ENCODE measurements around the gene ZNF554.
"Not testable (repeated sequence)": the region's sequence is repeated elsewhere in the genome, so short reads cannot be mapped to it uniquely, and the experiment has no call there.

Gene ZNF554

GRCh38 chr19:2867025-2867991 lies 47.6 kb downstream of the ZNF554 start, which contains the start of gene ZNF556:
Gene ZNF556, plus strand, starts transcription at chr19:2867335. Its CDS starts 87 bp downstream, at chr19:2867422.
- no peak for DNase-seq (ENCODE audit: low read depth)

GRCh38 chr19:2869618-2870017 lies 50.0 kb downstream of the ZNF554 start:
- DNase-seq (ENCODE audit: low read depth) = no peak

GRCh38 chr19:2872175-2872574 lies 52.5 kb downstream of the ZNF554 start:
- not testable (repeated sequence) for DNase-seq (ENCODE audit: low read depth)

GRCh38 chr19:2877398-2878331 lies 58.0 kb downstream of the ZNF554 start:
- DNase-seq (ENCODE audit: low read depth) = no peak

- no peak for DNase-seq (ENCODE audit: low read depth)
Observed at GRCh38 chr19:2883686-2884439, 64.2 kb downstream of the ZNF554 start.

GRCh38 chr19:2885736-2886135 lies 66.1 kb downstream of the ZNF554 start:
- no peak for DNase-seq (ENCODE audit: low read depth)
